Measurements from ENCODE around the gene PDE6G. TPM values are rescaled to one million over a fixed set of nuclear protein-coding genes. Genes with fewer than 3 reads are reported as not detected.

PDE6G gene
- total RNA-seq, 3 donors from 2014 or later: 1.9 TPM; not detected in 2

DNA sequence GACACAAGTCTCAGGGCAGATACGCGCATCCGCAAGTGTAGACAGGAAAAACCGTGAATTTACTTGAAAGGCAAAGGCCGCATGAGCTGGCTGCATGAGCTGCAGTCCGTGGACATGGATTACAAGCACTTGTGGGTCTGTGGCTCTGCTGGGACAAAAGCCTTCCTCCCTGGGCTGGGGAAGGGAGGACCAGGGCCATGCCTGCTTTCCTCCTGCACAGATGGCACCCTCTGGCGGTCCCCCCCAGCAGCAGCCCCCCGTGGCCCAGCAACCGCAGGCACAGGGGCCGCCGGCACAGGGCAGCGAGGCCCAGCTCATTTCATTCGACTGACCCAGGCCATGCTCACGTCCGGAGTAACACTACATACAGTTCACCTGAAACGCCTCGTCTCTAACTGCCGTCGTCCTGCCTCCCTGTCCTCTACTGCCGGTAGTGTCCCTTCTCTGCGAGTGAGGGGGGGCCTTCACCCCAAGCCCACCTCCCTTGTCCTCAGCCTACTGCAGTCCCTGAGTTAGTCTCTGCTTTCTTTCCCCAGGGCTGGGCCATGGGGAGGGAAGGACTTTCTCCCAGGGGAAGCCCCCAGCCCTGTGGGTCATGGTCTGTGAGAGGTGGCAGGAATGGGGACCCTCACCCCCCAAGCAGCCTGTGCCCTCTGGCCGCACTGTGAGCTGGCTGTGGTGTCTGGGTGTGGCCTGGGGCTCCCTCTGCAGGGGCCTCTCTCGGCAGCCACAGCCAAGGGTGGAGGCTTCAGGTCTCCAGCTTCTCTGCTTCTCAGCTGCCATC is 45.1 kb upstream of the PDE6G start:
- Histone ChIP-seq H3K4me3 (peak overlapping the region; percentile 73 to 99 (median 81)), H3K27me3 (no peaks in the 10 kb centered on the region), H3K27ac (peak overlapping the region; percentile 38 to 95), H3K4me1 (peaks cover 23% of the 10 kb centered on the region in 2 donors), H3K9me3 (no peaks in the 10 kb centered on the region), H3K36me3 (peaks cover 3% of the 10 kb centered on the region)
- intact Hi-C loops (cut with DNase I; ENCODE audit: low total_unique reads): no loop called here
- TF ChIP-seq POLR2A (IDR thresholded peaks at IDR 0.05): no peak
- DNase-seq (ENCODE audit: low spot score in 2 of 2): no peak

DNA sequence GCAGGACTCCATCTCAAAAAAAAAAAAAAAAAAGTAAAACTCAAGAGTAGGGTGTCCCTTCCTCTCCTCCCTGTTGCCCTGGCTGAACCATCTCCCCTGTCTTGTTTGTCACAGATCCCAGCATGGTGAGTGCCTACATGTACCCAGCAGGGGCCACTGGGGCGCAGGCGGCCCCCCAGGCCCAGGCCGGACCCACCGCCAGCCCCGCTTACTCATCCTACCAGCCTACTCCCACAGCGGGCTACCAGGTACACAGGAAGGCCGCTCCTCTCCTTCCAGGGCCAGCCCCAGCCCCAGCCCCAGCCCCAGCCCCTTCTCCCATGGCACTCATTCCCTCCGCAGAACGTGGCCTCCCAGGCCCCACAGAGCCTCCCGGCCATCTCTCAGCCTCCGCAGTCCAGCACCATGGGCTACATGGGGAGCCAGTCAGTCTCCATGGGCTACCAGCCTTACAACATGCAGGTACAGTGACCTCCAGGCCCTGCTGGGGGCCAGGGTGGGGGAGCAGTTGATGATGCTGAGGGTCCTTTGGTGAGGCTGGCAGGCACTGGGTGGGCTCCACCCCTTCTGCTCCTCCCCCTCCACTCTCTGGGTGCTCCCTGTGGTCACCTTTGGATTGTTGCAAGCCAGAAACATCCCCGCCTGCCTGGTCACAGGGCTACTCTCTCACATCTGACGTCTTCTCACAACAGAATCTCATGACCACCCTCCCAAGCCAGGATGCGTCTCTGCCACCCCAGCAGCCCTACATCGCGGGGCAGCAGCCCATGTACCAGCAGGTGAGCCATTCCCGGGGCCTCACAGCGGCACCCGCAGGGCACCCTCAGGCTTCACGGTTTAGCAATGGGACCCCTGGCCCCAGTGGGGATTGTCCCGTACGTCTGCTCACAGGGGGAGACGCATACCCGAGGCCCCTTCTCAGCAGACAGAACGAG is 44.3 kb upstream of the PDE6G start:
- intact Hi-C loops (cut with DNase I; ENCODE audit: low total_unique reads): no loop called here

DNA sequence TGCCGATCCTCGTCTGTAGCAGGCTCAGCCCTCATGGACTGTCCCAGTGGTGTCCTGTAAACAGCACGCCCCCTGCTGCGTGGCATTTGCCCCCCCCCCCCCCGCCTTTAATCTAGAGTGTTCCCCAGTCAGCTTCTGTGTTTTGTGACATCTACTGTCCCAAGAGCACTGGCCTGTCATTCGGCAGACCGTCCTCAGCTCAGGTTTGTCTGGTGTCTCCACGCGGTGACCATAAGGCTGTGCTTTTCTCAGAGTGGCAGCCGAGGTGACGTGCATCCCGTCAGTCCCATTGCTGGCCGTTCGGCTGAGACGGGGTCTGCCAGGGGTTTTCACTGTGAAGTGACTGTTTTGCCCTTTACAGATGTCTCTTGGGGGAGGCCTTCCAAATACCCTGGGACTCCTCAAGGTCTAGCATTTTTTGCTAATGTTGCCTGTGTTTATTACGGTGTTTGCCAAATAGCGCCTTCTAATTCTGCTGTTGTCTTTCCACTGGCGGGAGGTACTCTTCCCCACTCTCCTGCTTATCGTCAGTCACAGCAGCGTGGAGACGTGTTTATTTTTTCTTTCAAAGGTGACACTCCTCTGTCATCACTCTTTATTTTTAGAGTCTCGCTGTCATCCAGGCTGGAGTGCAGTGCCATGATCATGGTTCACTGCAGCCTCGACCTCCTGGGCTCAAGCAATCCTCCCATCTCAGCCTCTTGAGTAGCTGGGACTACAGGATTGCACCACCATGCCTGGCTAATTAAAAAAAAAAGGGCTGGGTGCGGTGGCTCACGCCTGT is 41.1 kb upstream of the PDE6G start:
- intact Hi-C loops (cut with DNase I; ENCODE audit: low total_unique reads): no loop called here
- TF ChIP-seq POLR2AphosphoS5 (IDR thresholded peaks at IDR 0.05): no peak
- TF ChIP-seq POLR2A (IDR thresholded peaks at IDR 0.05): no peak
- TF ChIP-seq, protein P1, sequence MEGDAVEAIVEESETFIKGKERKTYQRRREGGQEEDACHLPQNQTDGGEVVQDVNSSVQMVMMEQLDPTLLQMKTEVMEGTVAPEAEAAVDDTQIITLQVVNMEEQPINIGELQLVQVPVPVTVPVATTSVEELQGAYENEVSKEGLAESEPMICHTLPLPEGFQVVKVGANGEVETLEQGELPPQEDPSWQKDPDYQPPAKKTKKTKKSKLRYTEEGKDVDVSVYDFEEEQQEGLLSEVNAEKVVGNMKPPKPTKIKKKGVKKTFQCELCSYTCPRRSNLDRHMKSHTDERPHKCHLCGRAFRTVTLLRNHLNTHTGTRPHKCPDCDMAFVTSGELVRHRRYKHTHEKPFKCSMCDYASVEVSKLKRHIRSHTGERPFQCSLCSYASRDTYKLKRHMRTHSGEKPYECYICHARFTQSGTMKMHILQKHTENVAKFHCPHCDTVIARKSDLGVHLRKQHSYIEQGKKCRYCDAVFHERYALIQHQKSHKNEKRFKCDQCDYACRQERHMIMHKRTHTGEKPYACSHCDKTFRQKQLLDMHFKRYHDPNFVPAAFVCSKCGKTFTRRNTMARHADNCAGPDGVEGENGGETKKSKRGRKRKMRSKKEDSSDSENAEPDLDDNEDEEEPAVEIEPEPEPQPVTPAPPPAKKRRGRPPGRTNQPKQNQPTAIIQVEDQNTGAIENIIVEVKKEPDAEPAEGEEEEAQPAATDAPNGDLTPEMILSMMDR (IDR thresholded peaks at IDR 0.05): no peak
- H3K36me3 ChIP-seq: peaks cover 6% of the 10 kb centered on the region
- no peaks in the 10 kb centered on the region for H3K9me3 ChIP-seq
- H3K4me1 ChIP-seq: peaks cover 10 to 13% of the 10 kb centered on the region in 2 donors
- no peak overlapping the region for H3K4me3 ChIP-seq
- no peaks in the 10 kb centered on the region for H3K27me3 ChIP-seq
- DNase-seq (ENCODE audit: low spot score in 2 of 2): no peak
- H3K27ac ChIP-seq: no peak overlapping the region

More for the DNA sequence above, 44.3 kb upstream of the PDE6G start:
- Histone ChIP-seq H3K4me3 (peak overlapping the region in 1 of 3 donors; percentile 99), H3K9me3 (no peaks in the 10 kb centered on the region), H3K27ac (no peak overlapping the region), H3K4me1 (peaks cover 23% of the 10 kb centered on the region in 2 donors), H3K36me3 (peaks cover 6% of the 10 kb centered on the region), H3K27me3 (no peaks in the 10 kb centered on the region)
- TF ChIP-seq, protein P1 (IDR thresholded peaks at IDR 0.05): no peak
- no peak for TF ChIP-seq POLR2A (IDR thresholded peaks at IDR 0.05)
- TF ChIP-seq POLR2AphosphoS5 (IDR thresholded peaks at IDR 0.05): no peak
- DNase-seq (ENCODE audit: low spot score in 2 of 2): no peak

DNA sequence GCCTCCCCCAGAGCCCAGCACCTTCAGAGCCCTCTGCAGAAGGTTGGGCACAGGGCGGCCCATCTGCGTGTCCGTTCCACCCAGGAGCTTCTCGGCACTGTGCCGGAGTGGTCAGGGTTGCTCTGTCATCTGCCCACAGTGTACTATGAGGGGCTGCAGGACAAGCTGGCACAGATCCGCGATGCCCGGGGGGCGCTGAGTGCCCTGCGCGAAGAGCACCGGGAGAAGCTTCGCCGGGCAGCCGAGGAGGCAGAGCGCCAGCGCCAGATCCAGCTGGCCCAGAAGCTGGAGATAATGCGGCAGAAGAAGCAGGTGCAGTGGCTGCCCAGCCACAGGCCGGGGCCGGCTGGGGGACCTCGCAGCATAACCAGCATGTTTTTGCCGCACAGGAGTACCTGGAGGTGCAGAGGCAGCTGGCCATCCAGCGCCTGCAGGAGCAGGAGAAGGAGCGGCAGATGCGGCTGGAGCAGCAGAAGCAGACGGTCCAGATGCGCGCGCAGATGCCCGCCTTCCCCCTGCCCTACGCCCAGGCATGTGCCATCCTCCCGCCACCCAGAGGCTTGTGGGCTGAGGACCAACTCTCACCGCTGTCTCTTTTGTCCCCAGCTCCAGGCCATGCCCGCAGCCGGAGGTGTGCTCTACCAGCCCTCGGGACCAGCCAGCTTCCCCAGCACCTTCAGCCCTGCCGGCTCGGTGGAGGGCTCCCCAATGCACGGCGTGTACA is 40.0 kb upstream of the PDE6G start:
- Histone ChIP-seq H3K9me3 (no peaks in the 10 kb centered on the region), H3K4me1 (peaks cover 2 to 3% of the 10 kb centered on the region in 2 donors), H3K27me3 (no peaks in the 10 kb centered on the region), H3K27ac (no peak overlapping the region), H3K36me3 (peaks cover 12% of the 10 kb centered on the region), H3K4me3 (no peak overlapping the region)
- intact Hi-C loops (cut with DNase I; ENCODE audit: low total_unique reads): no loop called here
- DNase-seq (ENCODE audit: low spot score in 2 of 2): no peak
- TF ChIP-seq POLR2A (IDR thresholded peaks at IDR 0.05): no peak
- TF ChIP-seq, protein P1 (IDR thresholded peaks at IDR 0.05): no peak
- TF ChIP-seq POLR2AphosphoS5 (IDR thresholded peaks at IDR 0.05): no peak

DNA sequence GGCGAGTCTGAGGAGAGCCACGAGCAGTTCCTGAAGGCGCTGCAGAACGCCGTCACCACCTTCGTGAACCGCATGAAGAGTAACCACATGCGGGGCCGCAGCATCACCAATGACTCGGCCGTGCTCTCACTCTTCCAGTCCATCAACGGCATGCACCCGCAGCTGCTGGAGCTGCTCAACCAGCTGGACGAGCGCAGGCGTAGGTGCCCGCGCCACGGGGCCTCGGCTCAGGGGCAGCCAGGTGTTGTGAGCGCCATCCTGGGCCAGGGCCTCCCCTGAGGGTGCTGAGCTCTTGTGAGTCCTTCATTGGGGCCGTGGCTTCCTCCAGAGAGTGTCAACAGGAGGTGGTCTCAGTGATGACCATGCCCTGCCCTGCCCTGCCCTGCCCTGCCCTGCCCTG is 39.5 kb upstream of the PDE6G start:
- no peaks in the 10 kb centered on the region for H3K9me3 ChIP-seq
- peaks cover 12% of the 10 kb centered on the region for H3K36me3 ChIP-seq
- H3K27ac ChIP-seq: no peak overlapping the region
- H3K4me1 ChIP-seq: no peaks in the 10 kb centered on the region
- TF ChIP-seq, protein P1 (IDR thresholded peaks at IDR 0.05): no peak
- TF ChIP-seq POLR2AphosphoS5 (IDR thresholded peaks at IDR 0.05): no peak
- no peak for TF ChIP-seq POLR2A (IDR thresholded peaks at IDR 0.05)
- no peaks in the 10 kb centered on the region for H3K27me3 ChIP-seq
- no peak for DNase-seq (ENCODE audit: low spot score in 2 of 2)
- H3K4me3 ChIP-seq: no peak overlapping the region
- intact Hi-C loops (cut with DNase I; ENCODE audit: low total_unique reads): no loop called here

Measured in breast epithelium (tissue), 4 donors.